Stimulated activated CD4-positive, alpha-beta T cell treated with anti-CD3 and anti-CD28 coated beads, Interleukin-1b, Interleukin-23, amount 100 ng/mL, for 48 hours (primary cell): ENCODE results near the gene CEBPE.

Source experiments
- DNase-seq: peaks from one replicate; pipeline ENCODE4 v3.0.0-alpha.2; 2020

The CEBPE gene

GRCh38 chr14:23101213-23101970 is 17.7 kb downstream of the CEBPE start:
- DNase-seq = no peak

DNA sequence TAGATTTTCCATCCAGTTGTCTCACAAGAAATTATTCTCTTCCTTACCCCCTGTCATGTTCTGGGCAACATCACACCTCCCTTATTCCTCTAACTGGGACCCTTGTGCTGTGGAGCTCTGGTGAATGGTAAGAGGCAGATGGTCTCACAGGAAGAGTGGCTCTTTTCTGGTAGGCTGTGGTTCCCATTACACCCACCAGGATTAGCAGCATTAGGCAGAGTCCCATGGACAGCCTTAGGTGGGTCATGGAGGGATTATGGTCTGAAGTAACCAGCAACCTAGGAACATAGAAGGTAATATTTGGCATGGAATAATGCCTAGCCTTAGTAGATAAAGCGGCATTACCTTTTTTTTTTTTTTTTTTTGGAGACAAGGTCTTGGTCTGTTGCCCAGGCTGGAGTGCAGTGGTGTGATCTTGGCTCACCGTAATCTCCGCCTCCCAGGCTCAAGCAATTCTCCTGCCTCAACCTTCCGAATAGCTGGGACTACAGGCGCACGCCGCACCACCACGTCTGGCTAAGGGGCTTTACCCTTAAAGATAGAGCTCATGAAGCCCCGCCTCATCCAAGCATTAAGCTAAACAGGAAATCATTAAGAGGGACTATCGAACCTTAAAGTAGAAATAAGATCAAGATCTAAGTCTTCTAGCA is 19.7 kb downstream of the CEBPE start:
- DNase-seq = no peak

DNA sequence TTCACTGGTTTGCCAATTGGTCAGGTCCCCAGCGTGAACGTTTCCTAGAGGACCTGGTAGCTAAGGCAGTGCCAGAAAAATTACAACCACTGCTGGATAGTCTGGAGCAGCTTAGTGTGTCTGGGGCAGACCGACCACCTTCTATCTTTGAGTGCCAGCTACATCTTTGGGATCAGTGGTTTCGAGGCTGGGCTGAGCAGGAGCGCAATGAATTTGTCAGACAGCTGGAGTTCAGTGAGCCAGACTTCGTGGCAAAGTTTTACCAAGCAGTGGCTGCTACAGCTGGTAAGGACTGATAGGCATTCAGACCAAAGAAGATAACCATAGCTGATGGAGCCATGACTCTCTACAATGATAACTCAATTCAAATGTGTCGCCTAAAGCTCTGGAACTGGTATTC is 21.3 kb downstream of the CEBPE start:
- no peak for DNase-seq

DNA sequence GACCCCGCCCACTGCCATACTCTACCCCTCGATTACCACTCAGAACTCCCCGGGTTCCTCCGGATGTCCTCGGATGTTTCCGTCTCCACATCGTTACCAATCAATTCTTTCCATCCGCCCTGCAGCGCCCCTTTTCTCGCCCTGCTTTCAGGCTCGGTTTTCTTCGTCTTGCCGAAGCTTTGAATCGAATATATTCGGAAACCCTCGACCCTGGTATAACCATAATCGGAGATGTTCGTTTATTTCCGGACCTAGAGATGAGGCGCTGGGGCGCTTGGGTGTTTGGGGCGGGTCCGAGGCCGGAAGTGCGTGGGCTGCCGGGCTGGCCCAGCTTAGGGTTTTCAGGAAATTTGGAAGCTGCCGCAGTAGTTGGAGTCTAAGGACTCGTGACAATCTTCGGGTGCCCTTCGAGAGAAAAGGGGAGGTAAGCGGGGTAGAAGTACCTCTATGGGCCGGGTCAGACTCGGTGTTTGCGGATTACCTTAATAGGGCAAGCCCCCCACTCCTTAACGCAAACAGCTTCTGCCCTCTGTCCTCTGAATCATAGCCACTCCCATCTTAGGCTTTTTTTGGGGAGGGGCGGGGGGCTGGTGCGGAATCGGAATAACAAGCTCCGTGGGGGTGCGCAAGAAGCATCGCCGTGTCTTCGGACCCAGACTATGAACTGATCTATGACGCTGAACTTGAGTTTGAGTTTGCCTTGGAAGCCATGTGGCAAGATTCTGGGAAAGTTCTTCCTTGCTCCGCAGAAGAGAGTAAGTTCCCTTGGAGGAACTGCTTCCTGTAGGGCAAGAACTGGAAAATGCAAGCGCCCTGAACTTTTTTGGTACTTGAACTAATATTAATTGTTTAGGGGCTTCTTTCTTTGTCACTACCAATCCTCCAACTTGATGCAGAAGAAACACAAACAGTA is 23.6 kb downstream of the CEBPE start, which contains the start of gene C14orf119:
C14orf119 (plus strand) TSS at position 310 of the 913 bp plus-strand sequence. CDS start 2,154 bp downstream, outside the sequence.
- DNase-seq = peak; percentile 99

DNA sequence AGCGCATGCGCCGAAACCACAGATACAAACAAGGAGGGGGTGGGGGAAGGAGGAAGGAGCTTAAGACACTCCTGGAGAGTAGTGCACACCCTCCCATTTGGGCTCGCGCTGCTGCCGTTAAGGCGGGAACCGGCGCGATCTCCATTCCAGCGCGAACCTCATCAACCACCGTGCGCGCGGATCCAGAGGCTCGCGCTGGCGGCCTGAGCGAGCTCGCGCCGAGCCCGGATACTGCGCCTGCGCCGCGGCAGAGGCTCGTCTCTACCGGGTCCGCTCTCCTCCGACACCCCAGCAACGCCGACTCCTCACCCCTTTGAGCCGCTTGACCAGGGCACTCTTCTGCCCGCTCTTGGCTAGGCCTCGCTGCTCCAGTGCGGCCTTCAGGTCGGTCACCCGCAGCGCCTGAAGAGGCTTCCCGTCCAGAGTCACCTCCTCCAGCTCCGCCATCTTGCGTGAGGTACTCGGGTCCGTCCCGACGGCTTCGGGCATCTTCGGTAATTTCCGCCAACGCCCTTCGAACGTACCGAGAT is 24.3 kb downstream of the CEBPE start, which contains the start of gene ACIN1:
ACIN1 (minus strand) TSS at position 471 of the 530 bp plus-strand sequence; CDS start at position 447, 24 bp downstream.
- DNase-seq = peak; percentile 75

GRCh38 chr14:23093991-23094665 is 24.9 kb downstream of the CEBPE start:
- no peak for DNase-seq

DNA sequence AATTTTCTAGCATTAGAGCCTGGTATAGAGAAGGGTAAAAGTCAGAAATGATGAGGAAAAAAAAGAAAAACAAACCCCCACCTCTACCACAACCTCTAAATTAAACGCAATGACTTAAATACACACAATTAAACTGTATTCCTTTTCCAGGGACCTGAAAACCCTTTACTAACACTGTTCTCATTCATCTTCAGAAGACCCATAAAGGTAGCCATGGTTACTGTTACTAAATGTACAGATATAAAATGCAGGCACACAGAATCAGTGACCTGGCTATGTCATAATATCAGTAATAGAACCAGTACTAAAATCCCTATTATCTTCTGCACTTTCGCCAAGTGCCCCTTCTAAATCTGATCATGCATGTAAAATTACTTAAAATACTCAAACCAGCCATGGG is 25.5 kb downstream of the CEBPE start:
- DNase-seq = no peak

DNA sequence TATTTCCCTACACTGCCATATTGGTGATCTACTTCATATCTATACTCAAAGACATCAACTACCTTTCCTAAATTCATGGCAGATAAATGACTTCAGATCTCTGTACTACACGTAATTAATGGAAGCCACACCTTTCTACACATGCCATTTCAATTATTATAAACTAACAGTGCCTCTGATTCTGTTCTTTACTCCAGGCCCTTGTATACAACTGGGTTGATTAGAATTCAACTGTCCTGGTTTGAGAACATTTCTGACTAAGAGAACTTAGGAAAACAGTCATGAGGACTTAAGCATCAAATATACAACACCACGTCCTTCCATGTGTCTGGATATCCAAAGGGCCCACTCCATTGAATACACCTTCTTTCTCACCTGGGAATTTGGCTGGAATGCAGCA is 26.0 kb downstream of the CEBPE start:
- no peak for DNase-seq

DNA sequence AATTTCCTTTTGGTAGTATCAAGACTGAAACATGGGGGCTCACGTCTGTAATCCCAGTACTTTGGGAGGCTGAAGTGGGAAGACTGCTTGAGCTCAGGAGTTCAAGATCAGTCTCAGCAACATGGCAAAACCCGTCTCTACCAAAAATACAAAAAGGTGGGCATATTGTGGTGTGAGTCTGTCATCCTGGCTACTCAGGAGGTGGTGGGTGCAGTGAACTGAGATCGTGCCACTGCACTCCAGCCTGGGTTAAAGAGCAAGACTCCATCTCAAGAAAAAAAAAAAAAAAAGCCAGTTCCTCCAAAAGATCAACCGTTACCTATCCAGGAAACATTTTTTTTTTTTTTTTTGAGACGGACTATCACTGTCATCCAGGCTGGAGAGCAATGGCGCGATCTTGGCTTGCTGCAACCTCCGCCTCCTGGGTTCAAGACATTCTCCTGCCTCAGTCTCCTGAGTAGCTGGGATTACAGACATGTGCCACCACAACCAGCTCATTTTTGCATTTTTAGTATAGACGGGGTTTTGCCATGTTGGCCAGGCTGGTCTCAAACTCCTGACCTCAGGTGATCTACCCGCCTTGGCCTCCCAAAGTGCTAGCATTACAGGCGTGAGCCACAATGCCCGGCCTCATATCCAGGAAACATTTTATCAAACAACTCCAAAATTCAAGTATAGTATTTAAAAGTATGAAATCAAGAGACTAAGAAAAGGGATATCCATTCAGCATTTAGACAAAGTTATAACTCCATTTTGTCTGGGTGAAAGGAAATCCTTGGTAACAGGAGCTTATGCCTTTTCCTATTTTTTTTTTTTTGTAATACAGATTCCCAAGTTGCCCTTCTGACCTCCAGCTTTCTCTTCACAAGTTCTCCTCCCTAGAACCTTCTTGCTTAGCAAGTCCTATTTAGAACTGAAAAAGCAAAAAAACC is 27.5 kb downstream of the CEBPE start:
- no peak for DNase-seq

DNA sequence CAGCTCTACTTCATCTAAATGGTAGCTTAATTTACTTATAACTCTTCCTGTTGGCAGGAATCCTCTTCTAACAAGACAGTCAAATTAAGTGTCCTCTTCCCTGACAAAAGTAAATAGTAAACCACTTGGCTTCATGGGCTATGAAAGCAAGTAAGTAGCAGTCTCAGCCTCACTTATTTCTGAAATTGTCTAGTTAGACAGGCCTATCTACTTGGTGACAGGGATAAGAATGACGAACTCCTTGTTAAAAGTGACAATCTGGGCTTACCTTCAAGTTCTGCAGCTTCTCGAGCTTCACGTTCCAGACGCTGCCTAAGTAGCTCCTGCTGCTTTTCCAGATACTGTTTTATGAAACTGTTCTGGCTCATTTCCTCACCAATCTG is 28.8 kb downstream of the CEBPE start:
- no peak for DNase-seq

GRCh38 chr14:23089498-23090253 is 29.4 kb downstream of the CEBPE start:
- DNase-seq = no peak

GRCh38 chr14:23086565-23086964 is 32.5 kb downstream of the CEBPE start:
- no peak for DNase-seq

DNA sequence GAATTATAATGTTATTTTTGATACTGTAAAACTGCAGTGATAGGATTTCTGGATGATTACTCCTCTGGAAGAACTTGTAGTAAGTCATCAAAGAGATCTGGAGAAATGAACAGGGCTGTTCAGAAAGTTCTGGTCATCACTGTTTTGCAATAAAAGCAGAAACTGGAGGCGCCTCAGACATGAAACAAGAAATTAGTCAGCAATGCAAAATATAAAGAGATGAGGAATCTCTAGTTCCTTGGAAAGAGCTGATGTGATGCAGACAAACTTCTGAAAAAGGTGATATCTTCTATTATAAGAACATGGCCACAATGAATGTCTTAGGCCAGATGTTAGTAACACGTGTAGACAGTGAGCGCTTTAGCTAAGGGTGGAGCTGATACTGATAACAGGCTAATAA is 33.6 kb downstream of the CEBPE start:
- DNase-seq = peak; percentile 20

- DNase-seq = no peak
Measured at GRCh38 chr14:23080474-23080873, 38.6 kb downstream of the CEBPE start.

- no peak for DNase-seq
Measured at GRCh38 chr14:23079716-23080115, 39.3 kb downstream of the CEBPE start.

GRCh38 chr14:23078692-23079116 is 40.4 kb downstream of the CEBPE start:
- no peak for DNase-seq

DNA sequence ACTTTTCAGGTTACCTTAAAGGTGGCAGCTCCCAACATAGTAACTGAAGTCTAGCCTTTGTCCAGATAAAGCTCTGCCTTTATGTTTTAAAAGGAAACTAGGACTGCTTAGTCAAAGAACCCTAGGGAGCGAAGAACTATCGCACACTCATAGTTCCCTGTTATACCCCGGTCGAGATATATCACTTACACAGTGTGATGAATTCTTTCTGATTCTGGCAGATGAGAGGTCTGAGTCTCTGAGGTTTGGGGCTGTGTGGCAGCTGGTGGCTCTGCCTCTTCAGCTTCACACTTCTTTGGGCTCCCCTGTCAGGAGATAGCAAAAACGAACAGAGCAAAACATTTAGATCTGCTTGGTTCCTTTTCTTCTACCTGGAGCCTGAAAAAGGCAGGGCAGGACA is 41.1 kb downstream of the CEBPE start:
- DNase-seq = no peak

GRCh38 chr14:23076785-23077408 is 42.2 kb downstream of the CEBPE start:
- DNase-seq = no peak

DNA sequence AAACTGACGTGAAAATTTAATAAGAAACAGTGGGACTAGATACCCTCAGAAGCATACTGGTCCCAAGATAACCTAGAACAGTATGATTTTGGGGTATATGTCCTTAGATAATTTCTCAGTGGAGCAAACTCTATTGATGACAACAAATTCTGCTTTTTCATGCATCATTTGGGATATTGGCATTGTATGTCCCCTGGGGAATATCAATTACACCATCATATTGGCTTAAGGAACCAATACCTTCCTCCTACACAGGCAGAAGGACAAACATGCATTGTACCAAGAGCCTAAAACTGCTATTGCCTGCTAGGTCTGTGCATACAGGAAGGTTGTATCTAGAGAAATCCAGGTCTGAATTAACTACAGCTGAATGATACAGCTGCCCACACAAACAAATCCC is 44.1 kb downstream of the CEBPE start:
- DNase-seq = no peak
